ENCODE data around the gene MYT1.

The MYT1 gene

DNA sequence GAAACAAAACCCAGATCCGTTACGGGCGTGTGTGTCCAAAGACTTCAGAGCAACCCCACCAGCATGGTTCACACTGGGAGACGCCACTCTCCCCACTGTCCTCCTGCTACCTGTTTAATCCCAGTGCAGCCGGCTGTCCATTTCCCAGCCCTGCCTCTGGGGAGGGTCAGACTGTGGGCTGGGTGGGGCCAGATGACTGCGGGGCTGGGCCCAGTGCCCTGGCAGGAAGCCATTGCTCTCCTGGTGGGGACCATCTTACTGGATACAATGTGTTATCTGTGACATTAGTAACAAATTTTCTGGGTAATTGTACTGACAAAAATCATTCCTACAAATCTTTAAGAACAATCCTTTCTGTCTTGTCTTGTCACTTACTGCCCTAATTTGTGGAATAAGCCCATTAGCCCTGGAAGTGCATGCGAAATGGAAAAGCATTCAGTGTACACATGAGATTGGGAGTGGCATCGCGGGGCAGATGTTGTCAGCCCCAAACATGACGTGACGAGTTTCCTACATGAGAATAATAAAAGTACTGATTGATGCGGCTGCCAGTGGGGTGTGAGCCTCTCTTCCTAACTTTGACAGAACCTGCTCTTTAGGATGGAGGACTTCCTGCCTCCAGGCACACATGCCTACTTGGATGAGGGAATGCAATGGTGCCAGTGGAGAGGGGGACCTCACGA lies 53.4 kb downstream of the MYT1 start:
- no peak for DNase-seq (ENCODE audit: low spot score)

DNA sequence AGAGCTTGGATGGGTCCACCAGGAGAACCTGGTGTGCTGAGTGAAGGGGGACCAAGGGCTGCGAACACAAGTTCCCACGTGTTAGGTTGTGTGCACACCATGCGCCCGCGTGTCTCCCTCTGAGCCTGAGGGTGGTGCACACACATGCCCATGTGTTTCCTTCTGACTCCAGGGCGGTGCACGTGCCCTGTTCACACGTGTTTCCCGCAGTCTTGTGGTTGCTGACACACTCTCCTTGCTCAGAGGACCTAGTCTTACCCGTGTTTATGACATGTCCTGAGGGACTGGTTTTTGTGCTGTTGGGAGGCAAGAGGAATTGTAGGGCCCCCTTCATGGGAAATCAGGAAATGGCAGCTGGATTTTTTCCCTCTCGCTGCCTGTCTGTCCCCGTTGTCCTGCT lies 55.0 kb downstream of the MYT1 start:
- no peak for DNase-seq (ENCODE audit: low spot score)

DNA sequence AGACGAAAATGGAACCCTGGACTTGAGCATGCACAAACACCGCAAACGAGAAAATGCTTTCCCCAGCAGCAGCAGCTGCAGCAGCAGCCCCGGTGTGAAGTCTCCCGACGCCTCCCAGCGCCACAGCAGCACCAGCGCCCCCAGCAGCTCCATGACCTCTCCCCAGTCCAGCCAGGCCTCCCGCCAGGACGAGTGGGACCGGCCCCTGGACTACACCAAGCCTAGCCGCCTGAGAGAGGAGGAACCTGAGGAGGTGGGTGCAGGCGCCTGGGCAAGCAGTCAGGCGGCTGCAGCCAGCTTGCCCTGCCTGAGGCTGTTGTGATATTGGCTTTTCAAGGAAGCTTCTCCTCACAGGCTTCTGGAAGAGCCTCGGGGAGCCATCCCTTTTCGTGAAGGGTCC lies 55.5 kb downstream of the MYT1 start:
- no peak for DNase-seq (ENCODE audit: low spot score)

DNA sequence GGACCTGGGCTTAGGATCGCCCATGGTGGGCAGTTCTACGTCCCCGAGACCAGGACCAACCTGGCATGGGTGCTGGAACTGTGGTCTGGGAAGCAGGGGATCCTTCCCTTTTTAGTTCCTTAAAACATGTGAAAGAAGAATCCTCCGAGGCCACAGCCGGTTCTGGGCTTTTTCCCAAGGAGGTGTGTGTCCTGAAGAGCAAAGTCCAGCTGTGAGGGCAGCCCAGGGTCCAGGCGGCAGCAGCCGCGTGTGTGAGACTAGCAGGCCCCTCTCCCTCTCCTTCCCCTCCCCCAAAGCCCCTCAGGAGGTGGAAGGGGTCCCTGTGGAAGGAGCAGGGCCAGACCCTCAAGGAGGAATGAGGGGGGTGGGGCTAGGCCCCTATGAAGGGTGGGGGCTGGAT lies 56.2 kb downstream of the MYT1 start:
- no peak for DNase-seq (ENCODE audit: low spot score)

DNA sequence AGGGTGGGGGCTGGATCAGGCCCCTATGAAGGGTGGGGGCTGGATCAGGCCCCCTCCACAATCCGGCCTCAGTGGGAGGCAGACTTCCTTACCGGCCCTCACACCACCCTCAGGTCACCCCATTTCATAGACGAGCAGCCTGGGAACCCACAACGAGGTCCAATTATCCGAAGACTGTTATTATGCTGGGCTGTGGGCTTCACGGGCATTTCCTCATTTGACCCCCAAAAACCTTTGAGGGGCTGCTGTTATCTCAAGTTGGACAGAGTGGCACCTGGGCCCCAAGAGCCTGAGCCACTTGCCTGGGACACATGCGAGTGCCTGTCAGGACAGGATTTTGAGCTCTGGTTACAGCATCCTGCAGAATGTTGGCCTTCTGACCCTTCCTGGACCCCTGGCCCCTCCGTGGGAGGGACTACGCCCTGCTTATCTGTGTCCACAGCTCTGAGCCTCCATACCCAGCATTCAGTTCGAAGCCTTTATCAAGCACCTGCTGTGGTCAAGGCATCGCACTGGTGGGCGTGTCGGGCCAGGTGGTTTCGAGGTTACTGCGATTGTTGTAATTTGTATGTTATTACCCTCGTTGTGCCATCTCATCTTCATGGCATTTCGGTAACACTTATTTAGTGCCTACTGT lies 56.8 kb downstream of the MYT1 start:
- no peak for DNase-seq (ENCODE audit: low spot score)

DNA sequence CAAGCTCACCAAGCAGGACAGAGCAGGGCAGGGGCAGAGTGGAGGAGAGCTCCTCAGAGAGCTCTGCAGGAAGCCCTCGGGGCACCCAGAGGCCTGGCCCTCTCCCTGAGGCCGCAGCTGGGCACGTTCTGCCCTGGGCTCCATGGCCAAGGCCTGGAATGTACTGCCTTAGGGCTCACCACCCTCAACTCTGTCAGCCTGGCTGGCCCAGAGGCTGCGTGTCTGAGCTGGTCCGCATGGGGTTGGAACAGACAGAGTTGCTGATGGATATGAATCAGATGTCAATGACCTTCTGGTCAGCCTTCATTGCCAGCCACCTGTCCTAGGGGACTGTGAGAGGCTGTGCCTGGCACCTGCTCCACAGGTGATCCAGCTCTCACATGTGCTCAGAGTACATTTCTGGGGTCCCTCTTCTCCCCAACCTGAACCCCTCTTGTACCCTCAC lies 58.1 kb downstream of the MYT1 start:
- DNase-seq (ENCODE audit: low spot score) = no peak

DNA sequence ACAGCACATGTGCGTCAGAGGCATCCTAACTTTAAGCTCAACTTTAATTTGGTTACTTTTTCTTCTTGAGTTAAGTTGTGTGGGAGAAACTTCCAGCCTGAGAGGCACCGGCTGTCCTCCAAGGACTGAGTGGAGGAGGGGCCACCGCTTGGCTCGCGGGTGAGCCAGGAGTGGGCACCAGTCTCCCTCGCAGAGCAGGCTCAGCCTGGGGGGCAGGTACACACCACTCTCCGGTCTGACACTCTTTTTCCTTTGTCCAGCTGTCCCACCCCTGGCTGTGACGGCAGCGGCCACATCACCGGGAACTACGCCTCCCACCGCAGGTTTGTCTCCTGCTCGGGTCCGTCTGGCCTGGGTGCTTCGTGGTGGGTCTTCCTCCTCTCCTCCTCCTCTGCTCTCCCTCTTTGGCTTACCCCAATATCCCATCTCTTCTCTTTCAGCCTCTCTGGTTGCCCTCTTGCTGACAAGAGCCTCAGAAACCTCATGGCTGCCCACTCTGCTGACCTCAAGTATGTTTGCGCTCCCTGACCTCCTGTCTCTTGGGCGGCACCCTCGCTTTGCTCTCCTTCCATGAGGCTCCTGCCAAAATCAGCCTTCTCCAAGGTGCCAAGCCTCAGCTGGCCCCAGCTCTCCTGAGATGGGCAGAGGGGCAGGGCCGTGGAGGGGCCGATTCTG lies 58.7 kb downstream of the MYT1 start:
- DNase-seq (ENCODE audit: low spot score) = no peak

DNA sequence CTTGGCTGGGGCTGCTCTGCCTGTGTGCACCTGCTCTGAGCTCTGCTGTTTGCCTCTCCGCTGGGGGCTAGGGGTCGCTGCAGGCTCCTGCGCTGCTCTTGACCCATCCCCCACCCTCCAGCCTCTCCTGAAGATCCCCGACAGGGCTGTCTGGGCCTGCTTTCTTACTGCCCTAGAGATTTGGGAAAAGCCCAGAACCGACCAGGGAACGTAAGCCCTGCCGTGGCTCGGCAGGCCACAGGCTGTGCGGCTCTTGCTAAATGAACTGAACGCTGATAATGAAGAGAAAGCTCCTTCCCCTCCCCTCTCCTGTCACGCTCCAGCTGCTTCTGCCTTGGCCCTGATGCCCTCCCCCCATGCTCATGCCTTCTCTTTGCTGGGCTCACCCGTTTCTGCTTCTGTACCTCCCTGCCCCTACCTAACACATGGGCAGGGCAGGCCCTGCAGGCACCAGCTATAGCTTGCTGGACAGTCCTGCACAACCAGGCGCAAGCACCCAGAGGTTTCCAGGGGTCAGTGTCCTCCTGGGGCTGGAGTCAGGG lies 59.3 kb downstream of the MYT1 start:
- no peak for DNase-seq (ENCODE audit: low spot score)

DNA sequence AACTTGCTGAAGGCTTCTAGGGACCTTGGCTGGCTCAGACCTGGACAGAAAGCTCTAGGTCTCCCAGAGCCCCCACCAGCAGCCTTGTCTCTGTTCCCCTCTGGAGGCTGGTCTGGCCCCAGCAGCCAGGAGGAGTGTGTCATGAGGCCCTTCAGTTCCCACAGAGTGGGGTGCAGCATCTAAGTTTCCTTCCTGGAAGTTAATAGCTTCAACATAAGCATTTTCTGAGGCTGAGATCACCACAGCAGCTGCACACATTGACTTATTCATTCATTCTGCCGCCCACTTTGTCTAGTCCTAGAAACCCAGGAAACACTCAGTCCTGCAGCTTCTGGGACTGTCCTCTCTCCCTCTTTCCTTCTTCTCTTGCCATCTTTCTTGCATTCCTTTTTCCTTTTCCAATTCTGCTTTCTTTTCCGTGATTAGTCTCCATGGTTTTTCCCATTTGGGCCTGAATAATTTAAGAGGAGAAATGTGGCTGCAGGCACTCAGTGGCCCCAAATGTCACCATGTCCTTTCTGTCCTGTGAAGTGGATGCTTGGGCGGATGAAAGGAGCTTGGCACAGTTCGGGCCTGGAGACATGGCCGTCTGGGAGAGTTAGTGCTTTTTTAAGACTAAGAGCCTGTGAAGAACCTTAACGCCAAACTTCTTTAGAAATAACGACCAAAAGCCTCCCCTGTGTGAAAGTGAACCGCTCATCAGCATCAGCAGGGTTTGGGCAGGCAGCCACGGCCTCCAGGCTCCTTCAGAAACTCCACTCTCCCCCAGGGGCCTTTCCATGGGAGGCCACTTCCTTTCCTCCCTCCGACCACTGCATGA lies 60.3 kb downstream of the MYT1 start:
- no peak for DNase-seq (ENCODE audit: low spot score)

DNA sequence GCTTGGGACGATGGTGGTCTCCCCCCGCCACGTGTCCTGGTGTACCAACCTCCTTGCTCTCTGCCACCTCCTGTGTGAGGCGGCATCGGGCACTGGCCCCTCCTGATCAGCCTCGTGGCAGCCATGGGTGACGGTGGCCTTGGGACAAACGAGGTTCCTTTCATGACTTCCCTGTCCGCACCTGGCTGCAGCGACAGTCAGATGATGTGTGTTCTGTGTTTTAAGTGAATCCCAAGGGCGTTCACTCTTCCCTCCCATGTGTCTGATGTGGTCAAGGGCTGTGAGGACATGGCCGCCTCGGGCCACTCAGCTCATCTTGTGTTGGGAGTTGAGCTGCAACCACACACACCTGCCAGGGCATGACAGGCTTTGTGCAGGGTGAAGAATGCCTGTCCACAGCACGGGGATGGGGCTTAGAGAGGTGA lies 60.9 kb downstream of the MYT1 start:
- no peak for DNase-seq (ENCODE audit: low spot score)

DNA sequence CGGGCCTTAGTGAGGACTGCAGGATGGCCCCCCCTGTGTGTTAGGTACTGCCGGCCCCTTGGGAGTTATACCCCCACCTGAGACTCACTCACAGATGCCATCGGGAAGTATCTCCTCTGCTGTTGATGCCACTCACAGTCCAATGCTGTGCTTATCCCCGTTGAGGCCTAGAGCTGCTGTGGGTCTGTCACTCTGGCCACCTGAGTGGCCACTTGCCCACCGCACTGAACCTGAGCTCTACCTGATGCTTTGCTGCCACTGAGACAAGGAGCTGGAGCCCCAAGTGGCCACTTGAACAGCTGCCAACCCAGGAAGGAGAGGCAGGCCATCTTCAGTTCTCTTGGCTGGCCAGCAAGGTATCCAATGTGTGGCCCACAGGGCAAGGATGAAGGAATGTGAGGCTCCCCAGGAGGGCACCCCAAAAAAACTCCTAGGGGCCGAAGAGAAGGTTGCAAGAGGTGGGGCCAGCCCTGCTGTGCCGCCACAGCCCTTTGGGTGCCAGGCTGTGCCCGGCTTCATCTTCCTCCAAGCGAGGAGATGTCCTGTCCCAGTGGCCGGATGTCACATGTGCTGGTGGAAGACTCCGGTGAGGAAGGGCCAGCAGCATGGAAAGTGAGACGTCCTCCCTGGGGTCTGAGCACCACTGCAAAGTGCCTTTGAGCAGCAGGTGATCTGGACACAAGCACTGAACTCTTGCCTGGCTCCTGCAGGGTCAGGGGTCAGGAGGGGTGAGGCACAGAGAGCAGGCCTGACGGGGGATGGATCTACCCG lies 61.8 kb downstream of the MYT1 start:
- DNase-seq (ENCODE audit: low spot score) = no peak

DNA sequence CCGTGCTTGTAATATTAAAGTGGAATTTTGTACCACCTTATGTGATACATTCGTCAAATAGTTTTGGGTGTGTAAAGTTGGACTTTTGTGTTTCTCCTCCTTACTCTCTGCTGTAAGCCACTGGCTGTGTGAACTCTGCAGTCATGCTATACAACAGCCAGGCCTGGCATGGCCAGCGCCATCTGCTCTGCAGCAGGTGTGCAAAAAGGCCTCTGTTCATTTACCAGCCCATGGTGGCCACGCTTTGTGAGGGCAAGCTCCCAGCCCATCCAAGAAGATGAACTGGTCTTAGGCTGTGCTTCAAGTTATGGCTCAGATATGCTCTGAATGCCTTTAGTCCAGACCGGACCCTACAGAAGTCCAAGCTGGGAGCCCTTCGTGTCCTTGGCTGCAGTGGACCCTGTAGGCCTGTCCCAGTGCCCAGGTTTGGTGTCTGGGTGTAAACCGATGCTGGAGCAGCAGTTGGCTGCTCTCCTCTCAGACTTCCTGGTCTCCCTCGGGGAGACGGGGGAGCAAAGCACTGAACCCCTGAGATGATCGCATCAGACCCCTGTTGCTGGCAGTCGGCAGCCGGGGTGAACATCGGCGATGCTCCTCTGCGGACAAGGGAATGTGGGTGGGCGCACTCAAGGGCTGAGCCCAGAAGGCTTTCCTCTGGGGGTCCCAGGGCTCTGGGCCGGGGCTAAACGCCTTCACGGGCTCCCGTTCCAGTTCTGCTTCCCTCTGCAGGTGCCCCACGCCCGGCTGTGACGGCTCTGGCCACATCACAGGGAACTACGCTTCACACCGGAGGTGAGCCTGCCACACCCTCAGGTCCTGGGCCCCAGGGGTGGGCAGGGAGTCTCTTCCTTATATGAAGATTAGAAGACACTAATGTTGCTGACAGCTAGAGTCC lies 62.7 kb downstream of the MYT1 start:
- DNase-seq (ENCODE audit: low spot score) = no peak

DNA sequence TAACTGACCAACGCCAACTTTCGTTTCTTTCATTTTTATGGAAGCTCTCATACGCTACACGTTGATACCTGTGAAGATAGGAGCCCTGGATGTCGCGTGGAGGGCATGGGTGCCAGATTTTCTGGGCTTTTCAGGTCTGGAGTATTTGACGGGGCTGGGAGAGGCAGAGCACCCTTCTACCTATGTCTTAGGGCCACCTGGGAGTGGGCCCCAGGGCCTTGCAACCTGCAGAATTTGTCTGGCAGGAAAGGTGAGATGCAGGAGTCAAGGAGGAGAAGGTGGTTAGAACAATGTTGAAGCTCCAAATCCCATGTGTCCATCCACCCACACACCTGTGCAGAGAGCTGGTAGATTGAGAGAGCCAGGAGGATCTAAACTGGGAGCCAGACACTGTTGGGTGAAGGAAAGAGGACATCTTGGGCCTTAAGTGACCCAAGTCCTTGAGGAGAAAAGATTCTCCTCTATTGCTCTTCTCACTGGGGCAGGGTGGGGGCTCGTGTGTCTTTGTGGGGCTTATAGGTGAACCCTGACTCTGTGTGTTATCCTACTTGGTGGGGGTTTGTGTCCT lies 63.9 kb downstream of the MYT1 start:
- DNase-seq (ENCODE audit: low spot score) = no peak

DNA sequence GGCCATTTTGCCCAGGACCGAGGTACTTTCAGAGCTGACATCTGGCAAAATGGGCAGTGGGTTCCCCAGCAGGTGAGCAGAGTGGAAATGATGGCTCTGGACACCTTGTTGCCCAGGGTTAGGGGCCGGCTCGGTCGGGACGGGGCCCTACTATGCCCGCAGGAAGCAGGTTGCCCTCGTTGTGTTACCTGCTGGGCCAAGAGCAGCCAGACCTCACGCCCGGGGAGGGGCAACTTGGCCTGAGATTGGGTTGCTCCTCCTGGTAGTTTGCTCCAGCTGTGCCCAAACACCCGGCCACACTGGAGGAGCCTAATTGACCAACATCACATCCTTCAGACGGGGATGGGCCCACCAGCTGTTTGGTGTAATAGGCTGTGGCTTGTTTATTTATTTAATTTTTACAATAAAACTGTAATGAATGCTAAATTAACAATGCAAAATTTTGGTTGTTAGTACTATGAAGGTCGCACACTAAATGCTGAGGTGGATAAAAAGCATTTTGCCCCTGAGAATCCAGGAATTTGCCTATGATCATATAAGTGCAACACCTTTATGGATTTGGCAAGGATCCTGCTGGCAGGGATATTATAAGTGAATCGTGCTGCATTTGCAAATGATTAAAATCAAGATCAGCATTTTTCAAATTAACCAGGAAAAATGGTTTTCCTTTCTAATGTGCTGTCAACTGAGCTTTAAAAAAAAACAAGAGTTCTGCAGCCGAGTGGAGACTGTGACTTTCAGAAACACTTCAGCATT lies 64.7 kb downstream of the MYT1 start:
- DNase-seq (ENCODE audit: low spot score) = no peak

DNA sequence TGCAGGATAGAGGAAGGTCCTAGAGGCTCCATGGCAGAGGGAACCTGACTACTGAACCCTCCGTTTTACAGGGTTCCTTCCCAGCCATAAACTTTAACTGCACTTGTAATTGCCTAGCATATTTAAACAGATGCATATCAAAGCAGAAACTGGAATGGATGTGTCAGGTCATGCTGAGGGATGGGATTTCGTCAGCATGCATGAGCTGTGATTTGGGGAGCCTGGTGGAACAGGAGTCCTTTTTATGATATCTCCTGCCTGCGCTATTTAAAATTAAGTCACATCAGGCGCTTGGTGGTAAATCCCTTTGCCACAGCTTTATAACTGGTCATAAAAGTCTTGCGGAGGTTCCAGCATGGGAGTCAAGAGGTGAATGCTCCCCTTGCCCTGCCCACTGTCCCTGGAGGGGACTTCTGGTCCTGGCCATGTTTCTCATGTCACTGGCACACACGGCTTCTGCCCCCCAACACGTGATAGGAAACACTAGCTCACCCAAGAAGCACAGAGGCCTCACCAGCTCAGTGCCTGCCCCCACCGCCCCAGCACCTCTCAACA lies 65.3 kb downstream of the MYT1 start:
- no peak for DNase-seq (ENCODE audit: low spot score)

DNA sequence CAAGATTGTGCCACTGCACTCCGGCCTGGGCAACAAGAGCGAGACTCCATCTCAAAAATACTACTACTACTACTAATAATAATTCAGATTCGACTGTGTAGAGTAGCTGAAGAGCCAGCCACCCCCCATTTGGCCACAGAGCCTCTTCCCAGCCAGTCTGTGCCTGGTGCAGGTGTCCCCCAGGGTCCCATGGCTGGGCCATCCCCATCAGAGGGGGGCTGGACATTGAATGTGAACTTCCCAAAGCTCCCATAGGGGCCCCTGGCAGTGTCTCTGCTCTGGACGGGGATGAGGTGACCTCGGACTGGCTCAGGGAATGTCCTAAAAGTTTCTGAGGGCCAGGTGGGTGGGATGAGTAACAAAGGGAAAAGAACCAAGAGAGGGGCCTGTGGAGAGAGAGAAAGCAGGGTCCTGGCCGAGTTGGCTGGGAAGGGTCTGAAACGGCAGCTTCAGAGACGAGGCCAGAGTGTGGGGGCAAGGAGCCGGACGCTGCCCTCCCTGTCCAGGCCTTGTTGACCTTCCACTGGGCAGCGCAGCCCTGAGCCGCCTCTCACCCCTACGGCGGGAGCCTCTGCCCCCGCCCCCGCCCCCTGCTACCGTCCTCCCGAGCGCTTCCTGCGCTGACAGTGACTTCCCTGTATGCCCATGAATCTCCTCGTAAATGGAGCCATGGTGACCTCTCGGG lies 66.4 kb downstream of the MYT1 start:
- no peak for DNase-seq (ENCODE audit: low spot score)

DNA sequence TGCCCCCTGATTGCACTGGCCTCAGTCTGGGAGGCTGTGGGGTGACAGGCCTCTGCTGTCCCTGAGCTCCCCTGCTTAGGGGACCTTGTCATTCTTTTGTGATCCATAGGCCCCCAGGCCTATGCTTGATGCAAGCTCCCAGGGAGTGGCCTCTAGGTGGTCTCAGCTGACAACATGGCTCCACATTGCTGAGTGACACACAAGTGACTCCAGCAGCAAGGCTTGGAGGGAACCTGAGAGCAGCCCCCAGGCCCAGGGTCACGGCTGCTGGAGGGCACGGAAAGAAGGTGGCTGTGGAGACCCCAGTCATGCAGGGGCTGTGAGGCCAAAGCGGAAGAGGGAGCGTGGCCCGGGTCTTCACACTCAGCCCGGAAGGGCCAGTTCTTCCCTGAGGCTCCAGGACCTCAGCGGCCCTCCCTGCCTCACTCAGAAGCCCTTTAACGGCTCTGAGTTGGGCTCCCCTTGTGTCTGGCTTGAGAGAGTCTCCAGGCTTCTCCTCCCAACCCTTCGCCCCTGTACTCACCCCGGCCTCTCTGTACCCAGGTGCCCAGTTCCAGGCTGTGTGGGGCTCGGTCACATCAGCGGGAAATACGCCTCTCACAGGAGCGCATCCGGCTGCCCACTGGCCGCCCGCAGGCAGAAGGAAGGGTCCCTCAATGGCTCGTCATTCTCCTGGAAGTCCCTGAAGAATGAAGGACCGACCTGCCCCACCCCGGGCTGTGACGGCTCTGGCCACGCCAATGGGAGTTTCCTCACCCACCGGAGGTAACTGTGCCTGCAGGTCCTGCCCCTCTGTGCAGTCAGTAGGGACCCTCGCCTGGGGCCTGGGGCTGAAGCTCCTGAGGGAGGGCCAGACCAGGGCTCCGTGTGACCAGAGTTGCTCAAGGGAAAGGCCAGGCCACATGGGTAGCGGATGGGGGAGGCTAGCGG lies 67.6 kb downstream of the MYT1 start:
- DNase-seq (ENCODE audit: low spot score) = no peak
